Endometrium (tissue), 2 donors: Measurements from ENCODE around the gene AGA.

ENCODE experiments used
- FAIRE-seq: peaks from 2 replicates; lab custom pipeline; 2012; peaks lifted over from hg19 to GRCh38; lab: Jason Lieb, UNC
- donor health status: control.
- donor health status: control.

AGA gene

DNA sequence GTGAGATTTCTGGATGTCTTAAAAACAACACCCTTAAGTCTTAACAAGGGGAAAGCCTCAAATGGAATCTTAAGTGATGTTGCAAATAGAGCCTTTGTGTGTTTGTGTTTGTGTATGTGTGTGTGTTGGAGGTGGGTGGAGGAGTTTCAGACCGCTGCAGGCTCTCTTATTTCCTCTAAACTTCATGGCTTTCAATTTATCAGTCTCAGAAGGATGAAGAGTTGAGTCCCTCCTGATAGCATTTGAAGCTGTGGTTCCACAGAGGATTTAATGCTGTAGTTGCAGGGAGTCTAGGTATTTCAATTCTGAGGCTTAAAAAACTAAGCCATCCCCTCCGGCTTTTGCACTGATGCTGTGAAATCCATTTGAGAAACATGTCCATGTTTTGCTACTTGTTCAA lies 4.3 kb upstream of the AGA start:
- no peak for FAIRE-seq

DNA sequence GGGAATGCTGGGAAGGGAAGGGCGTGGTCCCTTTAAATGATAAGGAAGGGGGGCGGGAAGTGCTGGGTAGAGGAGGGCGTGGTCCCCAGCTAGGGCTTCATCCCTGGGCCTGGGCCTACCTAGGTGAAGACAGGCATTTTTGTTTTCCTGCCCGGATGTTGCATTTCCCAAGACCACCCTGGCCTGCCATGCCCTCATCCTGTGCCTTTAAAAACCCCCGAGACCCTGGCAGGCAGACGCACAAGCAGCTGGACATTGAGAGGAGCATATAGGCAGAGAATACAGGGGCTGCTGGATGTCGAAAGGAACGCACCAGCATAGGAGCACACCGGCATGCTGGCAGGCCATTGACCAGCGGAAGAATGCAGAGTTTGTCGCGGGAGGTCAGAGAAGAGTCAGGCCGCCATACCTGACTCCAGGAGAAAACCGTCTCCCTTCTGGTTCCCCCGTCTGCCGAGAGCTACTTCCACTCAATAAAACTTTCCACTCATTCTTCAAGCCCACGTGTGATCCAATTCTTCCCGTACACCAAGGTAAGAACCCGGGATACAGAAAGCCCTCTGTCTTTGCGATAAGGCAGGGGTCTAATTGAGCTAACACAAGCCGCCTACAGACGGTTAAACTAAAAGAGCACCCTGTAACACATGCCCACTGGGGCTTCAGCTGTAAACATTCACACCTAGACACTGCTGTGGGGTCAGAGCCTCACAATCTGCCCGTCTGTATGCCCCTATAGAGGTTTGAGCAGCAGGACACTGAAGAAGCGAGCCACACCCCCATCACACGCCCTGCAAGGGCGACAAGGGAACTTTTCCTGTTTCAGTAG lies 2.9 kb upstream of the AGA start:
- no peak for FAIRE-seq

DNA sequence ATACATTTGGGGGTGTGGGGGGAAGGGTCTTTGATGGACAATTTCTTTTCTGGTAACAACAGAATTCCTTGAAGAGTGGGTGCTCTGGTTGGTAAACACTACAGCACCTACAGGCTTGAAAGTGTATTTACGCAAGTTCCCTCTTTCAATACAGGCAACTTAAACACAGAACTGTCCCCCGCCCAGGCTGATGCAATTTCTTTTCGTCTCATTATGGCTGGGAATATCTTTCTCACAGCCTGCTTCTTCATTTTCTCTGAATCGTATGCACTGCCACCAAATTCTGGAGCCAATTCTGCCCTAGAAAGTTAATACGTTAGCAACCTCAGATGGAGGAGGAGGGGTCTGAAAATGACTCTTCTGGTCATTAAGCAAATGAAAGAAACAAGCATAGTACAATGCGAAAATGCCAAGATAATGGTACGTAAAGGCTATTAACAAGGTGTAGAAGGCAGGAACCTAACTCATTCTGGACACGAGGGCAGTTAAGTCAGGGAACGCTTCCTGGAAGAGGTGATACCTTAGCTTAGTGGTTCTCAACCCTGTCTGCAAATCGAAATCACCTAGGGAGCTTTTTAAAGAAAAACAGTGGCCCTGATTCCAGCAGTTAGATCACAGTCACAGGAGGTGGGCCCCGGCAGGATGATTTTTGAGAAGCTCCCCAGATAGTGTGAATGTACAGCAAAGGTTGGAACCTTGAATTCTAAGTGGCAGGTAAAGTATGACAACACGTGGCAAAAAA lies 1.0 kb downstream of the AGA start:
- no peak for FAIRE-seq

DNA sequence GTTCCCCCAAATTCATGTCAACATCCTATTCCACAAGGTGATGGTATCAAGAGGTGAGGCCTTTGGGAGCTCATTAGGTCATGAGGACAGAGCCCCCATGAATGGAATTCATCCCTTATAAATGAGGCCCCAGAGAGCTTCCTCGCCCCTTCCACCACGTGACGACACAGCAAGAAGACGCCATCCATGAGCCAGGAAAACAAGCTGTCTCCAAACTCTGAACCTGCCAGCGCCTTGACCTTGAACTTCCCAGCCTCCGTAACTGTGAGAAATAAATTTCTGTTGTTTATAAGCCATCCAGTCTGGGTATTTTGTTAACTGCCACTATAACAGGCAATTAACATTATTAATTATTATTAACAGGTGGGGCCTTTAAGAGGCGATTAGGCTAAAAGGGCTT lies 5.8 kb downstream of the AGA start:
- no peak for FAIRE-seq

DNA sequence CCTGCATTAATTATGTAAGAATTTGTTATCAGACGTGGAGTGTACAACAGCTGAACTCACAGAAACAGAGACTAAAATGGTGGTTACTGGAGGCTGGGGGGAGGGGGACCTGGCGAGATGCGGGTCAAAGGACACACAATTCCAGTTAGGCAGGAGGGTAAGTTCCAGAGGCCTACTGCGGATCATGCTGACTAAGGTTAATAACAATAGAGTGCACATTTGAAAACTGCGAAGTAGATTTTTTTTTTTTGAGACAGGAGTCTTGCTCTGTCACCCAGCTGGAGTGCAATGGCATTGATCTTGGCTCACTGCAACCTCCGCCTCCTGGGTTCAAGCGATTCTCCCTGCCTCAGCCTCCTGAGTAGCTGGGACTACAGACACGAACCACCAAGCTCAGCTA lies 7.6 kb downstream of the AGA start:
- no peak for FAIRE-seq

DNA sequence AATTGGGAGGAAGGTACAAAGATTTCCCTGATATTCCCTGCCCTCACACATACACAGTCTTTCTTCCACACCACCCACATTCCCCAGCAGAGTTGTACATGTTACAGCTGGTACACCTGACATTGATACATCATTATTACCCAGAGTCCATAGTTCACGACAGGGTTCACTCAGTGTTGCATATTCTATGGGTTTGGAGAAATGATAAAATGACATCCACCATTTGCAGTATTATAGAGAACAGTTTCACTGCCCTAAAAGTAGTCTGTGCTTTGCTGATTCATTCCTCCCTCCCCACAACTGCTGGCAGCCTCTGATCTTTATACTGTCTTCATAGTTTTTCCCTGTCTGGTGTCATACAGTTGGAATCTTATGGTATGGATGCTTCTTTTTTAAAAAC lies 15.0 kb downstream of the AGA start:
- no peak for FAIRE-seq

DNA sequence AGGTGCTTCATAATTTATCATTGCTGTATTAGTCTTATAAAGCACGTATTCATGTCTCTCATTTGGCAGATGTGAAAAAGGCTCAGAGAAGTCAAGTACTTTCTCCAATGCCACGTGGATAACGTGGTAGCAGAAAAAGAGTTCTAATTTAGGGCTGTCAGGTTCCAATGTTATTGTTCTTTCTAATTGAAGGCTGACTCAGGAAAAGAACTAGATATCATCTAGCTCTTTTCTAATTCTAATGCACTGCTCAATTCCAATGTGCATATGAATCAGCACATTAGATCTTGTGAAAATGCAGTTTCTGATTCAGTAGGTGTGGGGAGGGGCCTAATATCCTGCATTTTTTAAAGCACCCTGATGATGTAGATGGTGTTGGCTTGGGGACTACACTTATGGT lies 22.8 kb downstream of the AGA start:
- FAIRE-seq, result no peak

DNA sequence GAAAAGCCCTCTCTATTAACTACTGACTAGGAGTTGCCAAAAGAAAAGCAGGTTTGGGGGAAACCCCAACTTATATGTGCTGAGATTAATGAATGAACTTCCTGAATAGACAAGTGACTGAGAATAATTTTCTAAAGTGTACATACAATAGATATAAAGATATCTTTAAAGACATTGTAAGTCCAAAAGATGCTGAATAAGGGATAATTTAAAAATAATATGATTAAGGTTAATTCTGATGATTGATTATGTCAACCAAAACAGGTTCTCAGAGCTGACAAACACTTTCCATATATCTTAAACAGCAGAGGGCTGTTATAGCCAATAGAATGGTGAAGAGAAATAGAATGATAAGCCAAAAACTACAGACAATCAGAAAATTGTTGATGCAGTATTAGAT lies 28.6 kb downstream of the AGA start:
- no peak for FAIRE-seq

DNA sequence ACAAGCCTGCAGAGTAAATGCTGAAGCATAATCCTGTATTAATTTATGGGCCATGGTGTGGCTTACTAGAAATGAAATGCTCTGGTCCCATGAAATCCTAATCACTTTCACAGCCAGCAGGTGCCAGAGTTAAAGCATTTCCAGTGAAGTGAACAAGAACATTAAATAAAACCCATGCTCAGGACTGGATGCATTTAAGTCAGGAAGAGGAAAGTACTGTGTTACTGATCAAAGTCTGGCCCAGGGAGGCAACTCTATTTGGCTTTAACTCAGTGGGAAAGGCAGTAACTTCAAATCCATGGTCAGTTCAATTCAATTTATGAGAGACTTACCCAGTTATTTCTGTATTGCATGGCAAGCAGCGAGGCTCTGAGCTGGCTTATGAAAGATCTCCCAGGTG lies 29.2 kb downstream of the AGA start:
- no peak for FAIRE-seq

DNA sequence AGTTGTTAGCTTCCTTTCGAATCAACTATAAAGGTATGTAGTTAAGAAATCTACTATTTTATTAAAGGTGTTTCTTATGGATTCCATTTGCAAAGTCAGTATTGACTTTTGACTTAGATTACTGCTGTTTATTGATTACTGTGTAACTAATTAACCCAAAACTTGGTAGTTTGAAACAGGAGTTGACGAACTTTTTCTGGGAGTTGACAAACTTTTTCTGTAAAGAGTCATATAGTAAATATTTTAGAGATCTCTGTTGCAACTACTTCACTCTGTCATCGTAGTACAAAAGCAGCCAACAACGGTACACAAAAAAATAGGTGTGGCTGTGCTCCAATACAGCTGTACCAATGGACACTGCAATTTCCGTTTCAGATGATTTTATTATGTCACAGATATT lies 30.2 kb downstream of the AGA start:
- no peak for FAIRE-seq

DNA sequence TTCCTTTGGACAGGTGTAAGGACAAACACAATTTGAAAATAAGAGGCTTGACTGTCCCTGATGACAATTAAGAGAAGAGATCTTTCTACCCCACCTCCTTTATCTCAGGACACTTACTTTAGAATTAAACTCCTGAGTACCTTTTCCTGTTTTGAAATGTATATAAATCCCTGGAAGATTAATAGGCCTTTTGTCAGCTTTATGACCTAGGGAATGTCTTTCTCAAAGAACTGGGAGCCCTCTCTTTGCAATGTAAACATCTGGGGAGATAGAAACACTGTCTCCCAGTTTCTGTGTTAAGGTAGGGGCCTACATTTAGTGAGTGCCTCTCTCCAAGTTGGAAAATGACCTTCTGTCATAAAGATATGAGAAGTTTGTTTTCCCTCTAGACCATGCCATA lies 31.7 kb downstream of the AGA start:
- FAIRE-seq, result no peak

DNA sequence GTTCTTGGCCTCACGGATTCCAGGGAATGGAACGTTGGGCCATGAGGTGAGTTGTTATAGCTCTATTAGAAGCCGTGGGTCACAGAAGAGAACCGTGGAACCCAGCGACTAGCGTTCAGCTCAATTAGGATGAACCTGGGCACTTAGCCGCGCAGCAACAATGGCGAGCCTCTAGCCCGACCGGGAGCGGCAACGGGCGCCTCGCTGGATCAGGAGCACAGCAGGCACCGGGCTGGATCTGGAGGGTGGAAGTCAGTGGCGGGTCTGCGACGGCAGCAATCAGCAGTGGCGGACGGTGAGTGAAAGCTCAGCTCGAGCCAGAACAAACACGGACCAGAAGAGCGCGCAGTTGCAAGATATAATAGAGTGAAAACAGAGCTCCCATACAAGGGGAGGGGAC lies 34.2 kb downstream of the AGA start:
- FAIRE-seq, result no peak

DNA sequence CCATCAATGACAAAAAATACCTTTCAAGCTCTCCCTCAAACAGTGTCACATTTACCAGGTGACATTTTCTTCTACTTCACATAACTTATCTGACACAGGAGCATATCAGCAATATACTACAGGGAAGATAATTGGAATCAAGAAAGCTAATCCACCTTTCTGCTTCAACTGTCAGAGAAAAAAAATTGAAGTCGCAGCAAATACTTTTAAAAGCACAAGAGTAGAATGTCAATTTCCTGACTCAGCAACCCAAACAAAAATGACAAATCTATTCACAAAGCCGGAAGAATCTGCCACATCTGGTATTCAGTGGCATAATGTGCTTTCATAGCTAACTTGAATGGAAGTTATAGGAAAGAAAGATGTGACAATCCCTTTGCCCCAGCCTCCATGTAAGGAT lies 36.7 kb downstream of the AGA start:
- no peak for FAIRE-seq

DNA sequence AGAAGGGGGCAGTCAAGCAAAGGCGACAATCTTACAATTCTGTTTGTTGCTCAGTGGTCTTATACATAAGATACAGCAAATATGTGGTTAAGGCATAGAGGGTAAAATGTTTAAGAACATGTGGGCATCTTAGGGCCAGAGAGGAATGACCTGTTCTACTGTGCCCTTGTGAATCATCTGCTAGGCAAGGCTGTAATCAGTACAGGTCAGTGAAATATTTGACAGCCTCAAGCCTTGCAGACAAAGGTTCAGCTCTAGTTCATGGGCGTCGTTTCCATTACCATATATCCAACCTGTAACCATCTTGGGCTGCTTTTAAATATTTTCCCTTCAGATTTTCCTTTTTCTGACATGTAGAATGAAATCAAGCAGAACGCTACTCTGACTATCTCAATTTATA lies 37.3 kb downstream of the AGA start:
- no peak for FAIRE-seq

DNA sequence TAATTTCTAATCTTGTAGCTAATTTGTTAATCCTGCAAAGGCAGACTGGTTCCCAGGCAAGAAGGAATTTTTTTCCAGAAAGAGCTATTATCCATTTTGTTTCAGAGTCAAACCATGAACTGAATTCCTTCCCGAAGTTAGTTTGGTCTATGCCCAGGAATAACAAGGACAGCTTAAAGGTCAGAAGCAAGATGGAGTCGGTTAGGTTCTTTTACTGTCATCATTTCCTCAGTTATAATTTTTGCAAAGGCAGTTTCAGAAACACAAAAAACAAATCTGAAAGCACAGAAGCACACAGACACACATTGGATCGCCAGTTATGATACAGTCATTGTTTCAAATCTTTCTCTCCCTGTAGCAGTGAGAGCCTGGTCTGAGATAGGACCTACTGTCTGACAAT lies 37.9 kb downstream of the AGA start:
- FAIRE-seq, result no peak

DNA sequence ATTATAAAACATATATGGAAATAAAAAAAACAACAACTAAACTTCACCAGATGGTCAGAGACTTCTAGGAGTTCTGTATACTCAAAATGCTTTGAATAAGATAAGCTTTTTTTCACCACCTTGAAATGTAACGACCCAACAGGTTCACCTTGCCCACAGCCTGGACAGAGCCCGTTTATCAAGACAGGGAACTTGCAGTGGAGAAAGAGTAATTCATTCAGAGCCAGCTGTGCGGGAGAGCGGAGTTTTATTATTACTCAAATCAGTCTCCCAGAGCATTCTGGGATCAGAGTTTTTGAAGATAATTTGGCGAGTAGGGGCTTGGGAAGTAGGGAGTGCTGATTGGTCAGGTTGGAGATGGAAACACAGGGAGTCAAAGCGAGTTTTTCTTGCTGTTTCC lies 38.5 kb downstream of the AGA start:
- FAIRE-seq, result no peak

DNA sequence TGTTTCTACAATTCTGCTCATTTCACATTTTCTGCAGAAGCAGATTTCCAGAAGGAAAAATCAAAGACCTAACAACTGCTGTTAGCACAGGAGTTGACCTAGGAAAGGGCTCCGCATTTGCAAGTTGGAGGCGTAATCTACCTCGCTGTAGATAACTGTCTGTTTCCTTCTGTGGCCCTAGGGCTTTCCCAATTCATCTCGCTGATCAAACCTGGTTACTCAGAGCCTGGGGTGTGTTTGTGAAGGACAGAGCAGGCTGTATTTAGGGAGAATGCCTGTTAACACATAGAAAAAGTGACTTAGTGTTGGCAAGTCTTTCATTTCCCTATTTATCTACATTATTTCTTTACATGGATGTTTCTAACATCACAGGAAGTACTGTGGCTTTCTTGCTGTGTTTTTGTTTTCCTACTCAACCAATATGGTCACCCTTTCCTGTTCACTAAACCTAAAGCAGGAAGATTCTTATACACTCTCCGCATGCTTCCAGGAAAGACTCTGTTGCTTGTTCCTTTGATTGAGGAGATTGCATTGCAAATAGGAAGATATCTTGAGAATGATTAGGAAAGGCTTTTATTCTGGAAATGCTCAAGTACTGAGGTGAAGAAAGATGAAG lies 40.5 kb downstream of the AGA start:
- no peak for FAIRE-seq

DNA sequence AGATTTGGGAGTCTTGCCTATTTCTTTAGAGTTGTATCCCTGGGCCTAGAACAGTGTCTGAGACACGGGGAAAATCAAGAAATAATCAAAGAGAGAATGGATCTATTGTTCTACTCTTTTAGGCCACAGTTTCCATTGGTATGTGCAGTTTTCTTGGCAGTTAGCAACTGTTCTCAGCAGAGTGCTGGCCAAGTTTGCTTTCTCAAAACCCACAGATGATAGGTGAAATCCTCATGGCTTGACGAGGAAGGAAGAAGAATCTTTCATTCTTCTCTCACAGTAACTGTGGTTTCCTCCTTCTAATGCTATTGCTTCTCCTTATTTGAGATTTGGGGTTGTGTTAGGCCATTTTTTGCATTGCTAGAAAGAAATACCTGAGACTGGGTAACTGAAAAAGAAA lies 42.2 kb downstream of the AGA start:
- FAIRE-seq, result no peak

DNA sequence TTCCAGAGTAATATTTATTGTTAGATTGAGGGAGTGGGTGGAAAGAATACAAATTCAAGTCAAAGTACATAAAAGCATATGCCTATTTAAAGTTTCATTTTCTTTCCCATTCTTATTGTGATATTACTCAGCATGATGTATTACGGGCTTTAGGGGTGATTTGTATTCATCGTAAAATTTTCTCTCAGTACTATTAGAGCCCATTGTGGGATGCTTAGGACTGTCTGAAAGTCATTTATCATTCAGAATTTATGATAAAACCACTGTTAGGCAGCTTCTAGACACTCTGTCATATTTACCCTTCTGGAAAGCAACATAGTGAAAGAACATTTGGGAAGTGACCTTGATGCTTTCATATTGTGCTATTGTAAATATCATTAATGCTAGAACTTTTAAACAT lies 45.9 kb downstream of the AGA start:
- FAIRE-seq, result no peak

DNA sequence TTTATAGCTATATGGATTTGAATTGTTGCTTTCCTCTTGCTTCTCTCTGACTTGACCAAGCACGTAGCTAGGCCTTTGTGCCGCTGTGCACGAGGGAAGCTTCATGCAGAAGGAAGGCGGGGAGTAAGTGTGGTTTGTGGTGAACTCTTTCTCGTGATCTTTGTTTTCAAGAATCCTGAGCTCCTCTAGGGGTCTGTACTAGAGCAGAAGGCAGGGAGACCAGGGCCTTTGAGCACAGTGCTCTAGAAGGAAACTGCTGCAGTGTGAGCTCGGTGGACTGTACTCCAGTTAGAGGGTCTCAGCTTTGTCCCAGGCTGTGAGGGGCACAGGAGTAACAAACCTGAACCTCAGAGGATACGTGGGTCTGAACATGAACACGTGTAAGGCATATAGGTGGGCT lies 49.0 kb downstream of the AGA start:
- FAIRE-seq, result no peak

DNA sequence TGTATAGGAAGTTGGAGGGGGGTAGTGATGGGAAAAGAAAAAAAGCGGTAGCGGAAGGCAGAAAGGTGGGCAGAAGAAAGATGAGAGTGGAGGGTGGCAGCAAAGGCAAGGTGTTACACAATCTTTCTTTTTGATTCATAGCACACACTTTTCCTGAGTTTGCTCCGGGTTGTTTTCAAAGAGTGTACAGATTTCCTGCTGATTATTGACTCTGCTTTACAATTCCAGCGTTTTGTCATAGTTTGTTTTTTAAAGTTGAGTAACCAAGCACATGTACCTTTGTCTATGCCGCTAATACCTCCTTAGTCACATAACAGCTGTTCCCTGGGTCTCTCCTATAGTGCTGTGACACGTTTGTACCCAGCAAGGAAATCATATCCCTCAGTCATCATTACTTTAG lies 50.3 kb downstream of the AGA start:
- FAIRE-seq, result no peak

DNA sequence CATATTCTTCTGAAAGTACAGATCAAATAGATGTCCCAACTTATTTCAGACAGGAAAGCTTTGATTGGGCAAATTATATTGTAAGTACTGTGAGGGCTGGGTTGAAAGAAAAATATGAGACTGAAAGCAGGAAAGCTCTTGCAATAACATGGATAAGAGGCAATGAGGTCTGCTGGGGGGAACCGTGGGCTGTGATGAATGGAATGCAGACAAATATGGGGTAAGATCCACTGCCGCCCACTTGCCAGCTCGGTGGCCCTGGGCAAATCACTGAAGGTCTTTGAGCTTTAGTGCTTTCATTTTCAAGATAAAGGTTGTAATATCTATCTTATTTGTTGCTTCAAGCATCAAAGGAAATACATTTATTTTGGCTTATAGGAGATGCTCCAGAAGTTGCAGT lies 51.0 kb downstream of the AGA start:
- FAIRE-seq, result no peak

DNA sequence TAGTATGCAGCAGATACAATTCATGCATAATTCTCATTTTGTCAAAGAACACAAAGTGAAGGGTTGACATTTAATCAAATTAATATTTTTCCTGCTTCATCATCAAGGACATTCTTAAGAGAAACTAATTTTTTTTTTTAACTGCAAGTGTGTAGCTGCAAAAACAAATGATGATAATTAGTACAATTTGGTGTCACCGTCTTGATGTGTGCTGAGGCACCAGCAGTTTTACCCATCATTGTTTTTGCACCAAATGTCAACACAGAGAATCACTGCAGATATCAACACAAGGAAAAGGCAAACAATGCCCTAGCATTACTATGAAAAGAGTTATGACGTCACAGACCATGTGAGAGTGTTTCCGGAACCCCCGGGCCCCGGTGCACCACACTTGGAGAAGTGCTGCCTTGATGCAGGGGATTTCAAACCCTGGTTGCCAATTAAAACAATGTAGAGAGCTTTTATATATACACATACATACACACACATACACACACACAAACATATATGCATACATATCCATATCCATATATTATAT lies 55.9 kb downstream of the AGA start:
- no peak for FAIRE-seq
